ENCODE results near the gene MRPL20. TPM values are rescaled to one million over a fixed set of nuclear protein-coding genes. Genes with fewer than 3 reads are reported as not detected.

MRPL20 gene
- total and polyA plus RNA-seq, 9 of the 15 experiments (the other 6 are each of a cell fraction or from before 2014, with no cell fraction given): 180 to 671 (median 229) TPM

- TF ChIP-seq CHD7 (IDR thresholded peaks at IDR 0.05; ENCODE audit: low read depth, low read length) (no peak), TEAD1 (CRISPR knock-in tag; IDR thresholded peaks at IDR 0.05) (peak; percentile 61 to 79; a peak in 1 of 4 replicates), PREB (CRISPR knock-in tag; IDR thresholded peaks at IDR 0.05) (peak; percentile 66; the same call in 1 of the 2 replicates), ARID2 (IDR thresholded peaks at IDR 0.05) (no peak), ETV1 (tag; conservative IDR thresholded peaks at IDR 0.05; ENCODE audit: low read depth) (peak; percentile 64), USF1 (CRISPR knock-in tag; IDR thresholded peaks at IDR 0.05) (peak; percentile 82), SIX5 (IDR thresholded peaks at IDR 0.05; ENCODE audit: borderline replicate concordance in 1 of 2, insufficient read depth in 1 of 2, low read depth in 1 of 2, low read length in 2 of 2) (peak; percentile 70 to 82), FIP1L1 (IDR thresholded peaks at IDR 0.05; ENCODE audit: low read depth, low read length, poor library complexity, severe bottlenecking) (peak; percentile 80), ZNF3 (CRISPR knock-in tag; IDR thresholded peaks at IDR 0.05) (no peak), CREBBP (IDR thresholded peaks at IDR 0.05; ENCODE audit: low read depth, low read length) (no peak), CCNT2 (IDR thresholded peaks at IDR 0.05; ENCODE audit: borderline replicate concordance, extremely low read depth, insufficient read length, low read depth, low read length) (peak; percentile 6), NBN (IDR thresholded peaks at IDR 0.05; ENCODE audit: low read depth) (no peak), MTA2 (IDR thresholded peaks at IDR 0.05; ENCODE audit: low read depth) (peak; percentile 97)
These were observed at the start of gene MRPL20 (continued) for GRCh38 chr1:1406821-1407635.
